Measurements from ENCODE around the gene PBRM1. TPM values are rescaled to one million over a fixed set of nuclear protein-coding genes. Genes with fewer than 3 reads are reported as not detected.

Gene PBRM1
- total RNA-seq = 120 and 131 TPM in 2 replicates

GRCh38 chr3:52685709-52686691 is at the start of gene PBRM1, which contains the start of gene GNL3:
Gene PBRM1 (minus strand): TSS chr3:52685913.
Gene GNL3 (plus strand): TSS chr3:52686032. CDS start chr3:52686093, 61 bp downstream.

GRCh38 chr3:52705688-52706686 is 20.3 kb upstream of the PBRM1 start, which contains the start of the genes GLT8D1 and SPCS1:
Gene GLT8D1 (minus strand): TSS chr3:52705791. CDS start chr3:52700460, 5,331 bp downstream.
Gene SPCS1 (plus strand): TSS chr3:52706106. CDS start chr3:52706247, 141 bp downstream.

GRCh38 chr3:52536369-52537164 is 149.1 kb downstream of the PBRM1 start, which contains the start of gene UQCC5:
Gene UQCC5 (plus strand): TSS chr3:52536605. CDS start chr3:52536756, 151 bp downstream.

GRCh38 chr3:52533623-52534280 is 152.0 kb downstream of the PBRM1 start, which contains the start of gene NT5DC2:
Gene NT5DC2 (minus strand): TSS chr3:52533857. CDS start chr3:52533737, 120 bp downstream.

Small RNA genes lying within 50 kb of the gene (small RNA-seq; reads per million reads assigned to genes)
- gene AC006254.2 (not detected), gene RF00569 (14,111 reads per million, percentile 100 among the genes with 10 or more reads in this experiment), gene RF01183 (not detected), gene RNU6-856P (not detected), gene RNU6ATAC16P (not detected), gene SNORD19 (not detected), gene SNORD19B (not detected), gene SNORD69 (545 reads per million, percentile 99 among the genes with 10 or more reads in this experiment)

Other genes starting within 250 kb of the PBRM1 start
- 4.0 and 9.8 TPM in 2 replicates for gene SEMA3G, start 240.8 kb downstream of the PBRM1 start, total RNA-seq
- 0.27 TPM in 1 of 2 replicates, not detected in the other for gene TNNC1, start 231.9 kb downstream of the PBRM1 start, total RNA-seq
- 82.6 and 92.1 TPM in 2 replicates for gene NISCH, start 230.3 kb downstream of the PBRM1 start, total RNA-seq
- 213 and 215 TPM in 2 replicates for gene STAB1, start 190.6 kb downstream of the PBRM1 start, total RNA-seq
- gene NT5DC2, start 152.1 kb downstream of the PBRM1 start, total RNA-seq = 59.6 and 67.4 TPM in 2 replicates
- gene UQCC5, start 149.3 kb downstream of the PBRM1 start, total RNA-seq = 2.9 and 7.8 TPM in 2 replicates
- gene GNL3, start 119 bp upstream of the PBRM1 start, total RNA-seq = 218 and 226 TPM in 2 replicates
- 62.4 and 75.8 TPM in 2 replicates for gene GLT8D1, start 19.9 kb upstream of the PBRM1 start, total RNA-seq
- 90.3 and 99.0 TPM in 2 replicates for gene SPCS1, start 20.2 kb upstream of the PBRM1 start, total RNA-seq
- gene NEK4, start 85.0 kb upstream of the PBRM1 start, total RNA-seq = 17.8 and 22.5 TPM in 2 replicates
- not detected in 2 replicates for gene ITIH1, start 91.7 kb upstream of the PBRM1 start, total RNA-seq
- gene ITIH3, start 108.9 kb upstream of the PBRM1 start, total RNA-seq = under 0.01 TPM in 1 of 2 replicates, not detected in the other
- gene ITIH4, start 144.8 kb upstream of the PBRM1 start, total RNA-seq = 0.22 and 0.40 TPM in 2 replicates
- not detected in 2 replicates for gene MUSTN1, start 149.1 kb upstream of the PBRM1 start, total RNA-seq
- 13.7 and 15.1 TPM in 2 replicates for gene STIMATE, start 211.6 kb upstream of the PBRM1 start, total RNA-seq

Data from thoracic aorta endothelial cell (primary cell).